ENCODE measurements around the gene SLC10A1. TPM values are rescaled to one million over a fixed set of nuclear protein-coding genes. Genes with fewer than 3 reads are reported as not detected.

The SLC10A1 gene
- total and polyA plus RNA-seq, 4 donors: 1.1 to 77.3 (median 60.3) TPM

- TF ChIP-seq TAF1 (conservative IDR thresholded peaks at IDR 0.05) (no peak), GABPA (IDR thresholded peaks at IDR 0.05 in 1 of 2, conservative IDR thresholded peaks at IDR 0.05 in 1 of 2) (no peak), JUND (IDR thresholded peaks at IDR 0.05) (no peak), NR2F2 (IDR thresholded peaks at IDR 0.05) (no peak), YY1 (IDR thresholded peaks at IDR 0.05) (no peak)
Observed at GRCh38 chr14:69828879-69829278, 31.8 kb upstream of the SLC10A1 start (continued).

GRCh38 chr14:69828354-69828753 lies 31.3 kb upstream of the SLC10A1 start:
- no peaks in the 10 kb centered on the region for H3K36me3 ChIP-seq (ENCODE audit: control insufficient read depth in 4 of 4, insufficient read depth in 3 of 4, low read depth in 1 of 4, low read length in 3 of 4)
- H3K27me3 ChIP-seq (ENCODE audit: control insufficient read depth in 4 of 4, insufficient read depth in 4 of 4, low read length in 3 of 4): no peaks in the 10 kb centered on the region
- H3K4me3 ChIP-seq (ENCODE audit: low read depth in 1 of 3, low read length in 3 of 3): no peak overlapping the region
- no peak overlapping the region for H3K9ac ChIP-seq (ENCODE audit: low read depth in 1 of 2, low read length in 2 of 2)
- 90% methylated on average over 3 of the region's 3 CpGs for WGBS
- DNase-seq (ENCODE audit: low spot score): no peak
- TF ChIP-seq CTCF (IDR thresholded peaks at IDR 0.05; ENCODE audit: low read depth, low read length, missing input control) (no peak), RAD21 (IDR thresholded peaks at IDR 0.05) (no peak), YY1 (IDR thresholded peaks at IDR 0.05) (no peak), FOXA1 (IDR thresholded peaks at IDR 0.05) (no peak), NR2F2 (IDR thresholded peaks at IDR 0.05) (no peak), ZBTB33 (IDR thresholded peaks at IDR 0.05) (no peak)
- H3K4me1 ChIP-seq (ENCODE audit: control insufficient read depth in 4 of 4, insufficient read depth in 4 of 4, low read length in 3 of 4): no peaks in the 10 kb centered on the region
- H3K27ac ChIP-seq (ENCODE audit: low read depth in 1 of 2, low read length in 2 of 2): no peak overlapping the region
- peaks cover 0 to 1% (median 0%) of the 10 kb centered on the region in 4 donors for H3K9me3 ChIP-seq (ENCODE audit: control insufficient read depth in 4 of 4, low read length in 3 of 4)

GRCh38 chr14:69827560-69827959 lies 30.5 kb upstream of the SLC10A1 start:
- Histone ChIP-seq H3K4me3 (ENCODE audit: low read depth in 1 of 3, low read length in 3 of 3) (no peak overlapping the region), H3K9me3 (ENCODE audit: control insufficient read depth in 4 of 4, low read length in 3 of 4) (peaks cover 0 to 1% (median 0%) of the 10 kb centered on the region in 4 donors), H3K9ac (ENCODE audit: low read depth in 1 of 2, low read length in 2 of 2) (no peak overlapping the region), H3K4me1 (ENCODE audit: control insufficient read depth in 4 of 4, insufficient read depth in 4 of 4, low read length in 3 of 4) (no peaks in the 10 kb centered on the region), H3K27ac (ENCODE audit: low read depth in 1 of 2, low read length in 2 of 2) (no peak overlapping the region), H3K36me3 (ENCODE audit: control insufficient read depth in 4 of 4, insufficient read depth in 3 of 4, low read depth in 1 of 4, low read length in 3 of 4) (no peaks in the 10 kb centered on the region), H3K27me3 (ENCODE audit: control insufficient read depth in 4 of 4, insufficient read depth in 4 of 4, low read length in 3 of 4) (no peaks in the 10 kb centered on the region)
- 82% methylated on average over 4 of the region's 4 CpGs for WGBS
- no peak for DNase-seq (ENCODE audit: low spot score)
- TF ChIP-seq FOXA1 (IDR thresholded peaks at IDR 0.05) (no peak), HNF4G (IDR thresholded peaks at IDR 0.05) (no peak), ZBTB33 (IDR thresholded peaks at IDR 0.05) (no peak), CTCF (IDR thresholded peaks at IDR 0.05; ENCODE audit: low read depth, low read length, missing input control) (no peak)
